HL-60 (cell line): ENCODE measurements around the gene TPD52L1.

ENCODE experiments used
- TF ChIP-seq, protein P1 (sequence below): IDR thresholded peaks from 2 replicates; pipeline ENCODE4 v1.6.1; 2012; ENCODE audit warnings: low read depth; ENCODE audit not compliant: insufficient replicate concordance
- TF ChIP-seq, protein P2 (sequence below): IDR thresholded peaks from one replicate; pipeline ENCODE4 v1.5.1; 2011; ENCODE audit warnings: low read length, control low read depth, inconsistent platforms; ENCODE audit not compliant: insufficient read depth

DNA sequence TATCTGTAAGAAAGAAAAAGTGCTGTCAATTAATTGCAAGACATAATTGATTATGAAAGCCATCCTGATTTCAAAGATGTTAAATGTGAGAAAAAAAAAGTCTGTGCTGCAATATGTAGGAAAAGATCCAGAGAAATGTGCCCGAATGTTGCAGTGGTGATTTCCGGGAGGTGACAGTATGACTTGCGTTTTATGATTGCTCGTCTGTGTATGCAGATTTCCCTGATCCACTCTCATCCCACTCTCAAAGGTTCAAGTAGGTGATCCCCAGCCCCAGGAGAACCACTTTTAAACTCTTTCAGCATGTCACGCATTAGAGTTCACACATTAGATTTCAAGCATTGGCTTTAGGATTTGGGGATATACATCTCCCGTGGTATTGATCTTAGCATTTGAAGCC, 57.8 kb downstream of the TPD52L1 start:
- TF ChIP-seq, protein P1, sequence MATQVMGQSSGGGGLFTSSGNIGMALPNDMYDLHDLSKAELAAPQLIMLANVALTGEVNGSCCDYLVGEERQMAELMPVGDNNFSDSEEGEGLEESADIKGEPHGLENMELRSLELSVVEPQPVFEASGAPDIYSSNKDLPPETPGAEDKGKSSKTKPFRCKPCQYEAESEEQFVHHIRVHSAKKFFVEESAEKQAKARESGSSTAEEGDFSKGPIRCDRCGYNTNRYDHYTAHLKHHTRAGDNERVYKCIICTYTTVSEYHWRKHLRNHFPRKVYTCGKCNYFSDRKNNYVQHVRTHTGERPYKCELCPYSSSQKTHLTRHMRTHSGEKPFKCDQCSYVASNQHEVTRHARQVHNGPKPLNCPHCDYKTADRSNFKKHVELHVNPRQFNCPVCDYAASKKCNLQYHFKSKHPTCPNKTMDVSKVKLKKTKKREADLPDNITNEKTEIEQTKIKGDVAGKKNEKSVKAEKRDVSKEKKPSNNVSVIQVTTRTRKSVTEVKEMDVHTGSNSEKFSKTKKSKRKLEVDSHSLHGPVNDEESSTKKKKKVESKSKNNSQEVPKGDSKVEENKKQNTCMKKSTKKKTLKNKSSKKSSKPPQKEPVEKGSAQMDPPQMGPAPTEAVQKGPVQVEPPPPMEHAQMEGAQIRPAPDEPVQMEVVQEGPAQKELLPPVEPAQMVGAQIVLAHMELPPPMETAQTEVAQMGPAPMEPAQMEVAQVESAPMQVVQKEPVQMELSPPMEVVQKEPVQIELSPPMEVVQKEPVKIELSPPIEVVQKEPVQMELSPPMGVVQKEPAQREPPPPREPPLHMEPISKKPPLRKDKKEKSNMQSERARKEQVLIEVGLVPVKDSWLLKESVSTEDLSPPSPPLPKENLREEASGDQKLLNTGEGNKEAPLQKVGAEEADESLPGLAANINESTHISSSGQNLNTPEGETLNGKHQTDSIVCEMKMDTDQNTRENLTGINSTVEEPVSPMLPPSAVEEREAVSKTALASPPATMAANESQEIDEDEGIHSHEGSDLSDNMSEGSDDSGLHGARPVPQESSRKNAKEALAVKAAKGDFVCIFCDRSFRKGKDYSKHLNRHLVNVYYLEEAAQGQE = no peak
- TF ChIP-seq, protein P2, sequence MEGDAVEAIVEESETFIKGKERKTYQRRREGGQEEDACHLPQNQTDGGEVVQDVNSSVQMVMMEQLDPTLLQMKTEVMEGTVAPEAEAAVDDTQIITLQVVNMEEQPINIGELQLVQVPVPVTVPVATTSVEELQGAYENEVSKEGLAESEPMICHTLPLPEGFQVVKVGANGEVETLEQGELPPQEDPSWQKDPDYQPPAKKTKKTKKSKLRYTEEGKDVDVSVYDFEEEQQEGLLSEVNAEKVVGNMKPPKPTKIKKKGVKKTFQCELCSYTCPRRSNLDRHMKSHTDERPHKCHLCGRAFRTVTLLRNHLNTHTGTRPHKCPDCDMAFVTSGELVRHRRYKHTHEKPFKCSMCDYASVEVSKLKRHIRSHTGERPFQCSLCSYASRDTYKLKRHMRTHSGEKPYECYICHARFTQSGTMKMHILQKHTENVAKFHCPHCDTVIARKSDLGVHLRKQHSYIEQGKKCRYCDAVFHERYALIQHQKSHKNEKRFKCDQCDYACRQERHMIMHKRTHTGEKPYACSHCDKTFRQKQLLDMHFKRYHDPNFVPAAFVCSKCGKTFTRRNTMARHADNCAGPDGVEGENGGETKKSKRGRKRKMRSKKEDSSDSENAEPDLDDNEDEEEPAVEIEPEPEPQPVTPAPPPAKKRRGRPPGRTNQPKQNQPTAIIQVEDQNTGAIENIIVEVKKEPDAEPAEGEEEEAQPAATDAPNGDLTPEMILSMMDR = no peak
